HG02623 (cell line): ENCODE results near the gene BCAS3.

Experiments
- ATAC-seq: cut with Tn5 transposase; IDR thresholded peaks from one replicate; pipeline ENCODE4 v1.9.1; 2021; ENCODE audit warnings: moderate library complexity; ENCODE audit not compliant: unreplicated experiment

BCAS3 gene

DNA sequence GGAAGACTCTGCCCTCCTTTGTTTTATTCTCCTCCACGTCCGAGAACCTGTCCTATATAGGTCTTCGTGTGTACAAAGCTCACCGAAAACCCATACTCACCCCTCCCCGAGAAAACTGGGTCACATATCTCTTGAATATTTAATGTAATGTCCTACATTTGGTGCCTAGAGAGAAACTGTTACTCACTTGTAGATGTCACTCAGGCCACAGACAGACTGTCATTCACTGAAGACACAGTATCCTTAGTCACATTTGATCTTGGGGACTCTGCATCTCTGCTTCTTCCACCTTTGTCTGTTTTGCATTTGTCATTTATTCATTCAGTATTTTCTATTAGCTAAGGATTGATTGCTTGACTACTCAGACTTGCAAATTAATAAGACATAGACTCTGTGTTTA, 590.2 kb downstream of the BCAS3 start:
- no peak for ATAC-seq

GRCh38 chr17:61275395-61275794, 597.7 kb downstream of the BCAS3 start:
- ATAC-seq, result no peak

- ATAC-seq, result no peak
Measured at GRCh38 chr17:61276806-61277205, 599.2 kb downstream of the BCAS3 start.

GRCh38 chr17:61279476-61280145, 602.0 kb downstream of the BCAS3 start:
- ATAC-seq, result no peak

- ATAC-seq, result no peak
Measured at GRCh38 chr17:61280338-61280737, 602.7 kb downstream of the BCAS3 start.

DNA sequence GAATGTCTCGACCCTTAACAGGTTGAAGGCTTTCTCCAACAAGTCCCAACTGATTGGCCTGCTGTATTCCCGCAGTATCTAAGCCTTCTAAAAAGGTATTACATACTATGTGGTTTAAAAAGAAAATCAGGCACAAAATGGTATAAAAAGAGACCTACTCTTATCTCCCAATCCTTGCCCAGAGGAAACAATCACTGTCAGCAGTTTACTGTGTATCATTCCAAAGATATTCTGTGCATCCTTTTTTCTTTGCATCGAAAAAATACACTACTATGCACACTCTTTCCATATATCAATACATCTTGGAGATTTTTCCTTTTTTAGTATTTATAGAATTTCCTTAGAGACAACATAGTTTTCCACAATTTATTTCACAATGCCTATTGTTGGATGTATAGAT, 603.2 kb downstream of the BCAS3 start:
- ATAC-seq, result no peak

DNA sequence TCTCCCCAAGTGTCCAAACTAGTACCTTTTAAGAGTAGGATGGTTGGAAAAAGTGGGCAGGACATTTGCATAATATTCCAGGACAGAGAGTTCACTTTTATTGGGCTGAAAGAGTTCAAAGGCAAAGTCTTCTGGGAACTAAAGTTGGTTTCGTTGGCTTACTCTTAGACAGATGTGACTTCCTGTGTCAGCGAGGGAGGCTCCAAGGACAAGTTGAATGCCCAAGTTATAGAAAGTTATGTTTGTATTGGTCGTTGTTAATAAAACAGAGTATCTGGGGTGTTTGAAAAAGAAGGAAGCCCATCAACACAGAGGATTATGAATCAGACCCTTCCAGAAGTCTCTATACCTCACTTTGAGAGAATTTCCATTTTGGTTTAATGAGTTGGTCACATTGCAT, 604.7 kb downstream of the BCAS3 start:
- ATAC-seq, result no peak

- no peak for ATAC-seq
Measured at GRCh38 chr17:61283043-61283442, 605.4 kb downstream of the BCAS3 start.

DNA sequence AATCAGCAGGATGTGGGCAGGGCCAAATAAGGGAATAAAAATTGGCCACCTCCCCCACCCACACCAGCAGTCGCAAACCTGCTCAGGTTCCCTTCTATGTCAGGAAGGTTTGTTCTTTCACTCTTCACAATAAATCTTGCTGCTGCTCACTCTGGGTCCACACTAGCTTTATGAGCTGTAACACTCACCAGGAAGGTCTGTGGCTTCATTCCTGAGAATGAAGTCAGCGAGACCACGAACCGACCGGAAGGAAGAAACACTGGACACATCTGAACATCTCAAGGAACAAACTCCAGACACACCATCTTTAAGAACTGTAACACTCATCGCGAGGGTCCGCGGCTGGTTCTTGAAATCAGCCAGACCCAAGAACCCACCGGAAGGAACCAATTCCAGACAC, 606.5 kb downstream of the BCAS3 start:
- ATAC-seq, result no peak

- ATAC-seq, result no peak
Measured at GRCh38 chr17:61284746-61285145, 607.1 kb downstream of the BCAS3 start.

GRCh38 chr17:61285526-61286320, 608.1 kb downstream of the BCAS3 start:
- no peak for ATAC-seq

DNA sequence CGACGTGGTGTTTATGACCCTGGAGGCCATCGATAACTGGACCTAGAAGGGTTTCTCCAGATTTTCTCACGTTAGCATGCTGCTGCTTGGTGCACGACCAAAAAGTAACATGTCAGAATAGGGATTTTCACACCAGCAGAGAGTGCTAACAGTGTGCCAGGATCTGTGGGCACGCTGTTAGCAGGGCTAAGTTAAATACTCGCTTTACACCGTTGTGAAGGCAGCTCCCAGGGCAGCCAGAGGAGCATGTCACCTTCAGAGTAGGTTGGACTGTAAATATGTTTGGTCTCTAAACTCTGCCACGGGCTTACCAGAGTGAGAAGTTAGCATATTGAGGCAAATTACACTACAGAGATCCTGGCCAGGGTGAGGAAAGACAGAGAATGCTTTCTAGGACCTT, 608.8 kb downstream of the BCAS3 start:
- no peak for ATAC-seq

DNA sequence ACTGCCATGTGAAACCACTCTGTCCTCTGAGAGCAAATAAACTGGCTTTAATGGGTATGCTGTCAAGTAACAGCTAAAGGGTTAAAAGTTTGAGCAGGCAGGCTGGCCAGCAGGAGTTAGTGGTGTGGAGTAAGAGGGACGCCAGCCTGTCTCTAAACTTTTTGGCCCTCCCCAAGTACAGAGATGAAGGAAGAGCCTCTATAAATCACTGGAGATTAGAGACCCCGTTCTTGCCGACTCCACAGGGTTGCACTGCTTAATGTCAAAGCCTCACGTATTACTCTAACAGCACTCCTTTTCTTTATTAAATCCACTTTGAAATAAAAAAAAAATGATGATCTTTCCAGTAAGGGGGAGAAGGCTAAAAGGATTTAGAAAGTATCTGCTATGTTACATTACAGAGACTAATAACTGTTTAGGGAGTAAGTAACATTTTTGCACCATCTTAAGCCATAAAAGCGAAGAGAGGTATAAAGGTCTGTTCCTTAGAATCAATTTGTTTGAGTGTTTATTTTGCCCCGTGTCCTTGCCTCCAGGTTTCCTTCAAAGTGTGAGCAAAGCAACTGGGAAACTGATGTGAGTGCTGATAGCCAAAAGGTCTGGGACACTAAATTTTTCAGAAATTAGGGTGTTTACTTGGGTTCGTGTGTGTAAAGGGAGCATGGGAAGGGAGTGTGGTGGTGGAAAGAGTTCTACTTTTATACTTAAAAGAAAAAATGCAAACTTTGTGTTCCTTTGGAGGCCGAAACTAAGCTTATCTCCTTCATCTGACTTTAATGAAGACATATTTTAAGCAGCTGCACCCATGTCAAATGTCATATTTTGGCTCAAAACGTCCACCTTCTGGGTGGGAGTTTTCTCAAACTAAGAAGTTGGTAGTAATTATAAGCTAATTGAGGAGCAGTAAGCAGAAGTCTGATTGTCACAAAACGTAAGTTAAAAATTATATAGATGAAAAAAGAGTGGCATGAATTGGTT, 612.0 kb downstream of the BCAS3 start:
- no peak for ATAC-seq

DNA sequence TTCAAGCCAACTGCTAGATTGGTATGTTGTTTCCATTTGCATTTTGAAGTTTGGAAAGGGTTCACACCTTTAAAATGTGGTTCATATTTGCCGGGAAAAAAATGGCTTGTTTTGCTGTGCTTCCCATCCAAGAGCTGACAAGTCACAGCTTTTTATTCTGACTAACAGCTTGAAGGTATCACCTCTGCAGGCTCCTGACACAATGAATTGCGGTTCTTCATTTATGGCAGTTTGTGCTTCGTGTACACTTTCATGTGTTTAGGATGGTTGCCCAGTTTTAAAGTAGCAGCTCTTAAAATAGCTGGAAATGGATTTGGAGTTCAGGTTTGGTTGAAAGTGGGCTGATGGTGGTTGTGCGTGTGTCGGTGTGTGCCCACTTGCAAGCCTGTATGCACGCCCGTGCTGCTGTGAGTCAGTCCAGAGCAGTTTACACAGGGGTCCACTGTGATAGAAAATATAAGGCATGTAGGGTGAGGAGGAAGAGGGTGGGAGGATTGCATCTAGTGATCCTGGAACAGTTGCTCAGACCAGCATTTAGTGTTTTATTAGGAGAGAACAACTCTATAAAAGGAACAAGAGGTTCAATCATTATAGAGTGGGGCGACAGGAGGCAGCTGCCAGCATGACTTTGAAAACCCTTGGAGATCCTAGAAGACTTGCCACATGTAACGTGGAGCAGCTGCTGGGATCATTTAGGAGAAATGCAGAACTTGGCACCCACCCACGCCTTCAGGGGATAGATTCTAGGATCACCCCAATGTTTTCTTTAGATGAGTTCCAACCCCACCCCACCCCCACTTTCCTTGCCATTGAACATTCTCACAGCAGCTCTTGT, 614.0 kb downstream of the BCAS3 start:
- ATAC-seq, result no peak

DNA sequence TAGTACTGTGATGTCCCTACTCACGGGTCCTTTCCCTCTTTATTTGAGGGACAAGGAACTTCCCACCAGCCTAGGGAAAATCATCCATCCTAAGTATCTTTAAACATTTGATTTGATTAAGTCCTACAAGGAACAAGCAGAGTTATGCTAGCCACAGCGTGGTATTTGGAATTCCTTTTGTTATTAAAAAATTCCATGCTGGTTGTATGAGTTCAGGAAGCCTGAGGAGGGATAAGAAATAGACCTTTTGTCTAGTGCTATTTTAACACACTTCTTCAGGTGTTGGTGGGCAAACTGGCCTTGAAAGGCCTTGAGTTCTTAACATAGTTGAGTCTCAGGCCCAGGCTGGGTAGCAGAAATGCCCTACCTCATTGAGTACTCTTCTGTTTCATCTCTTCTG, 616.6 kb downstream of the BCAS3 start:
- ATAC-seq, result no peak

- ATAC-seq, result no peak
Measured at GRCh38 chr17:61294777-61295176, 617.1 kb downstream of the BCAS3 start.

GRCh38 chr17:61296058-61296457, 618.4 kb downstream of the BCAS3 start:
- no peak for ATAC-seq

GRCh38 chr17:61299517-61300513, 622.2 kb downstream of the BCAS3 start:
- ATAC-seq, result no peak
